ENCODE results near the gene SDK1. TPM values are rescaled to one million over a fixed set of nuclear protein-coding genes. Genes with fewer than 3 reads are reported as not detected.
"Not testable (repeated sequence)": the region's sequence is repeated elsewhere in the genome, so short reads cannot be mapped to it uniquely, and the experiment has no call there.

SDK1 gene
- total RNA-seq, 2 donors from 2014 or later = 19.8 to 32.4 TPM

- Histone ChIP-seq H3K36me3 (replicated peaks in 1 of 2; ENCODE audit: insufficient read depth in 1 of 2, low read depth in 2 of 2) (no peaks in the 10 kb centered on the region), H3K27me3 (no peaks in the 10 kb centered on the region), H3K27ac (no peak overlapping the region), H3K9me3 (no peaks in the 10 kb centered on the region), H3K4me3 (no peak overlapping the region), H3K4me1 (no peaks in the 10 kb centered on the region)
- DNase-seq (no peak), ATAC-seq (no peak)
- intact Hi-C loops (cut with DNase I) = no loop called here
- 93 to 95% methylated on average over 16 to 19 of the region's 19 CpGs for WGBS, 2 donors
- no peak for TF ChIP-seq POLR2A (IDR thresholded peaks at IDR 0.05)
- TF ChIP-seq CTCF (IDR thresholded peaks at IDR 0.05) = no peak
These were observed 914.2 kb downstream of the SDK1 start for GRCh38 chr7:4215176-4215720.

DNA sequence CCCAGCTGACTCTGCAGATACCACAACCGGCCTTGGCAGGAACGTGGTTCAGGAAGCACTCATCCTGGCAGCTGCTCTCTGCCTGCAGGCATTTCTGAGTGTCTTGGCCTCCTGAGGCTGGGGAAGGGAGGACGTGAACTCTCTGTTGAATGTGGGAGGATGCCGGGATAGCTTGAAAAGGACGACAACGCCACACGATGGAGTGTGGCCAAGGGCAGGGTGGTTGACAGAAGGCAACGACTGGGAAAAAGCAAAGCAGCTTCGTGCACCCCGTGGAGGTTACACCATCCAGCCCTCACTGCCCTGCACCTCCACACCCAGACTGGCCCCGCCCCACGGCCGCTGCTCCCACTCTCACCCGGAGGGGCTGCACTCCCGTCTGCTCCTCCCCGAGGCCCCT is 915.0 kb downstream of the SDK1 start:
- intact Hi-C loops (cut with DNase I) = no loop called here
- 68 to 84% methylated on average over 14 to 16 of the region's 16 CpGs for WGBS, 2 donors
- DNase-seq (no peak), ATAC-seq (no peak)
- H3K9me3 ChIP-seq = no peaks in the 10 kb centered on the region
- TF ChIP-seq POLR2A (IDR thresholded peaks at IDR 0.05) (no peak), CTCF (IDR thresholded peaks at IDR 0.05) (no peak)
- H3K4me3 ChIP-seq = no peak overlapping the region
- H3K27me3 ChIP-seq = no peaks in the 10 kb centered on the region
- no peaks in the 10 kb centered on the region for H3K36me3 ChIP-seq (replicated peaks in 1 of 2; ENCODE audit: insufficient read depth in 1 of 2, low read depth in 2 of 2)
- H3K27ac ChIP-seq = no peak overlapping the region
- H3K4me1 ChIP-seq = no peaks in the 10 kb centered on the region

DNA sequence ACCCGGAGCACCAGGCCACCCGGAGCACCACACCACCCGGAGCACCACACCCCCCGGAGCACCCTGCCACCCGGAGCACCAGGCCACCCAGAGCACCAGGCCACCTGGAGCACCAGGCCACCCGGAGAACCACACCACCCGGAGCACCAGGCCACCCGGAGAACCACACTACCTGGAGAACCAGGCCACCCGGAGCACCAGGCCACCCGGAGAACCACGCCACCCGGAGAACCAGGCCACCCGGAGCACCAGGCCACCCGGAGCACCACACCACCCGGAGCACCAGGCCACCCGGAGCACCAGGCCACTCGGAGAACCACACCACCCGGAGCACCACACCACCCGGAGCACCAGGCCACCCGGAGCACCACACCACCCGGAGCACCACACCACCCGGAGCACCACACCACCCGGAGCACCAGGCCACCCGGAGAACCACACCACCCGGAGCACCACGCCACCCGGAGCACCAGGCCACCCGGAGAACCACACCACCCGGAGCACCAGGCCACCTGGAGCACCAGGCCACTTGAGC is 916.1 kb downstream of the SDK1 start:
- H3K4me1 ChIP-seq; H3K9me3 ChIP-seq; ATAC-seq; intact Hi-C loops (cut with DNase I); DNase-seq; H3K27me3 ChIP-seq; H3K36me3 ChIP-seq (replicated peaks in 1 of 2; ENCODE audit: insufficient read depth in 1 of 2, low read depth in 2 of 2); H3K4me3 ChIP-seq; H3K27ac ChIP-seq: not testable (repeated sequence)
- WGBS, 2 donors = 95% methylated on average over 11 of the region's 29 CpGs; no CpG with 5 or more reads in 1 of the 2 donors

DNA sequence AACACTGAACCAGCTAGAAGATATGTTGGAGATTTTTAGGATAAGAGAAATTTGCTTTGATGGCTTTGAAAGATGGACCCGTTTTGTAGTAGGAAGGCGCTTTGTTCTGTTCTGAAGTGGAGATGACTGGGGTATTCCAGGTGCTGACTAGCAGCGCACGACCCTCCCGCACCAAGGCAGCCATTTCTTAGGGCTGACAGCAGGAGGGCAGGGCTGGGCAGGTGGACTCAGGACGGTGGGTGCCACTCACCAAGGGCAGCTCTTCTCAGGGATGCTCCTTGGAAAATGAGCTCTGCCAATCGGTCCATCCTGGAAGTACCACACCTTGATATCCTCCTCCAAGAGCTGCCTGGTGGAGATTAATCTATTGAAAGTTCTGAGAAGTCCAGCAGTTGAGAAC is 917.4 kb downstream of the SDK1 start:
- no peaks in the 10 kb centered on the region for H3K36me3 ChIP-seq (replicated peaks in 1 of 2; ENCODE audit: insufficient read depth in 1 of 2, low read depth in 2 of 2)
- H3K4me1 ChIP-seq = no peaks in the 10 kb centered on the region
- H3K9me3 ChIP-seq = no peaks in the 10 kb centered on the region
- no peak overlapping the region for H3K4me3 ChIP-seq
- H3K27me3 ChIP-seq = no peaks in the 10 kb centered on the region
- WGBS, 2 donors = 88 to 89% methylated on average over 7 of the region's 7 CpGs
- no peak for ATAC-seq
- intact Hi-C loops (cut with DNase I) = no loop called here
- TF ChIP-seq CTCF (IDR thresholded peaks at IDR 0.05) (no peak), POLR2A (IDR thresholded peaks at IDR 0.05) (no peak)
- H3K27ac ChIP-seq = no peak overlapping the region
- DNase-seq = no peak

- no peak overlapping the region for H3K27ac ChIP-seq
- intact Hi-C loops (cut with DNase I) = no loop called here
- WGBS, 2 donors = 93 to 94% methylated on average over 13 to 15 of the region's 15 CpGs
These were observed 919.0 kb downstream of the SDK1 start for GRCh38 chr7:4220011-4220410.

More at GRCh38 chr7:4220011-4220410, 919.0 kb downstream of the SDK1 start:
- TF ChIP-seq CTCF (IDR thresholded peaks at IDR 0.05) (no peak), POLR2A (IDR thresholded peaks at IDR 0.05) (no peak)
- DNase-seq (no peak), ATAC-seq (no peak)
- H3K4me3 ChIP-seq = no peak overlapping the region
- H3K27me3 ChIP-seq = no peaks in the 10 kb centered on the region
- H3K9me3 ChIP-seq = no peaks in the 10 kb centered on the region
- no peaks in the 10 kb centered on the region for H3K4me1 ChIP-seq
- H3K36me3 ChIP-seq (replicated peaks in 1 of 2; ENCODE audit: insufficient read depth in 1 of 2, low read depth in 2 of 2) = no peaks in the 10 kb centered on the region

Data from body of pancreas (tissue), 4 donors.